Kidney (tissue), 14 donors: Measurements from ENCODE around the gene FAM120B. TPM values are rescaled to one million over a fixed set of nuclear protein-coding genes. Genes with fewer than 3 reads are reported as not detected.
"Not testable (repeated sequence)": the region's sequence is repeated elsewhere in the genome, so short reads cannot be mapped to it uniquely, and the experiment has no call there.

ENCODE experiments used
- DNase-seq, 5 donors: peaks; one replicate each; pipeline ENCODE4 v3.0.0-alpha.2; 2013 to 2020
- FAIRE-seq: peaks from 2 replicates; lab custom pipeline; 2012; peaks lifted over from hg19 to GRCh38; lab: Jason Lieb, UNC
- H3K27ac ChIP-seq, 2 donors: one replicate each; pipeline ENCODE4 v1.7.0; 2013; ENCODE audit warnings: low read depth in 2 of 2, low read length in 2 of 2, inconsistent platforms in 1 of 2
- H3K27me3 ChIP-seq: one replicate; pipeline ENCODE4 v1.7.1; 2013; ENCODE audit warnings: low read length, inconsistent platforms; ENCODE audit not compliant: control insufficient read depth, insufficient read depth
- H3K36me3 ChIP-seq, 3 donors: one replicate each; pipeline versions ENCODE4 v1.7.0 to v1.7.1; 2013; ENCODE audit warnings: low read length in 3 of 3, control low read depth in 1 of 3, inconsistent platforms in 1 of 3; ENCODE audit not compliant: insufficient read depth in 3 of 3, control insufficient read depth in 2 of 3
- H3K4me1 ChIP-seq, 3 donors: one replicate each; pipeline versions ENCODE4 v1.7.0 to v1.7.1; 2013; ENCODE audit warnings: low read length in 3 of 3, inconsistent platforms in 1 of 3, low read depth in 1 of 3; ENCODE audit not compliant: control insufficient read depth in 2 of 3, insufficient read depth in 2 of 3
- H3K4me3 ChIP-seq, 3 donors: one replicate each; pipeline versions ENCODE4 v1.7.0 to v1.8.1; 2013; ENCODE audit warnings: low read length in 3 of 3, control low read depth in 1 of 3, inconsistent platforms in 1 of 3
- H3K9ac ChIP-seq, 3 donors: one replicate each; pipeline versions ENCODE4 v1.7.0 to v1.7.1; 2013; ENCODE audit warnings: low read length in 3 of 3, control low read depth in 1 of 3, inconsistent platforms in 1 of 3
- H3K9me3 ChIP-seq, 3 donors: one replicate each; pipeline versions ENCODE4 v1.7.0 to v1.7.1; 2013; ENCODE audit warnings: low read length in 3 of 3, control low read depth in 1 of 3, inconsistent platforms in 1 of 3; ENCODE audit not compliant: control insufficient read depth in 2 of 3, insufficient read depth in 1 of 3
- CTCF ChIP-seq: IDR thresholded peaks from 3 replicates; pipeline ENCODE4 v1.5.1; 2012; ENCODE audit warnings: mild to moderate bottlenecking, moderate library complexity, borderline replicate concordance; ENCODE audit not compliant: insufficient read depth; ENCODE audit errors: extremely low read depth
- intact Hi-C: fragments of 100-400 bp; cut with DNase I; formaldehyde crosslinking; loops from one replicate; pipeline ENCODE4 v1.11.1; 2022
- polyA plus RNA-seq: library from polyadenylated mRNA; stranded (reverse); fragments of 350-450 nt; fragmentation: Illumina TruSeq; extraction: RNeasy Lipid Tissue Mini Kit (QIAGEN cat#74804); gene quantifications from one replicate; pipeline ENCODE4 v1.2.3, GENCODE V29; 2014; ENCODE audit warnings: low read depth, low replicate concordance; ENCODE audit not compliant: insufficient read depth
- total RNA-seq: library from RNA; stranded (reverse); fragmentation: NEBNext Ultra II Directional; extraction: Animal tissue kit (Norgen Biotek cat#: 25700); gene quantifications from one replicate; pipeline ENCODE4 v1.2.1, GENCODE V29; 2021
- donor health status: control.
- donor health status: control.
- donor health status: control.
- donor health status: control.
- donor health status: control.
- donor health status: DM: yes; HTN: yes; CAD: no.
- donor health status: Normal renal cell carcinoma (clear cell type).

The FAM120B gene
- total and polyA plus RNA-seq, 2 donors from 2014 or later = 16.5 to 34.8 TPM

DNA sequence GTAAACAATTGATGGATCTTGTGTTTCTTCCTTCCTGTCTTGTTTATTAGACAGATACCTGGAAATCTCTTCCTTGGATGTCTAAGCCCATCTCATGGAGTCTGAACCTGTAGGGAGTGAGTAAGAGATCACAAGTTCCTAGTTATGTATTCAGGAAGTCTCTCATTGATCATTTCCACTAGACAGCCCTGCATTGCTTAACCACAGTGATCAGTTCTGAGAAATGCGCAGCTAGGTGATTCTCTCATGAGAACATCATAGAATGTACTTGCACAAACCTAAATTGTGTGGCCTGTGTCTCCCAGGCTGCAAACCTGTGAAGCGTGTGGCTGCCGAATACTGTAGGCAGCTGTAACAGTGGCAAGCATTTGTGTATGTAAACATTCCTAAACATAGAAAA lies 39.1 kb downstream of the FAM120B start:
- peaks cover 1 to 29% (median 19%) of the 10 kb centered on the region in 3 donors for H3K36me3 ChIP-seq
- no peak for FAIRE-seq
- H3K9me3 ChIP-seq = no peaks in the 10 kb centered on the region
- TF ChIP-seq CTCF = no peak
- H3K4me1 ChIP-seq = peaks cover 0 to 4% (median 0%) of the 10 kb centered on the region in 3 donors
- no peaks in the 10 kb centered on the region for H3K27me3 ChIP-seq
- no peak overlapping the region for H3K27ac ChIP-seq
- intact Hi-C loops = no loop called here
- H3K9ac ChIP-seq = no peak overlapping the region
- DNase-seq = no peak
- H3K4me3 ChIP-seq = no peak overlapping the region

GRCh38 chr6:170346649-170347048 lies 40.1 kb downstream of the FAM120B start:
- DNase-seq = no peak
- no peak for TF ChIP-seq CTCF
- no peak for FAIRE-seq
- Histone ChIP-seq H3K9me3 (no peaks in the 10 kb centered on the region), H3K4me3 (no peak overlapping the region), H3K9ac (no peak overlapping the region), H3K4me1 (peaks cover 0 to 4% (median 0%) of the 10 kb centered on the region in 3 donors), H3K36me3 (peaks cover 8 to 32% (median 22%) of the 10 kb centered on the region in 3 donors), H3K27me3 (no peaks in the 10 kb centered on the region), H3K27ac (no peak overlapping the region)
- intact Hi-C loops = no loop called here

DNA sequence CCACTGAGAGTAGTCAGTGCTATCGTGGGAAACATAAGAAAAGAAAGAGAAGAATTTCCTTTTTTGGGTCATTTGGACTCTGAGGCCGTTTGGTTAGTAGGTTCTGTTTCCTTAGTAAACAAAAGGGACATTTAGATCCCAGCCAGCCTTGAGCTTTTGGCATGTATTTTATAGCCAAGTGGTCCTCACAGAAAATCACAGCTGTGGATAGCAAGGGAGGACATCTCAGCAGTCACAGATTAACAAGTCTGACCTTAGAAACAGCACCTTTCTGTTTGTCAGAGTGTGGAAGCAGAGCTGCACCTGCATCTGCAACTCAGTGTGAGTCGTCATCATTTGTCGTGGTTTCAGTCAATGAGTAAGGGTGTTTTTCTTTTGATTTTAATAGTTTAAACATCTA lies 40.5 kb downstream of the FAM120B start:
- peaks cover 8 to 32% (median 22%) of the 10 kb centered on the region in 3 donors for H3K36me3 ChIP-seq
- H3K9me3 ChIP-seq = no peaks in the 10 kb centered on the region
- DNase-seq (peak in 1 of 5 donors; percentile 6), FAIRE-seq (no peak)
- no peaks in the 10 kb centered on the region for H3K27me3 ChIP-seq
- H3K4me3 ChIP-seq = no peak overlapping the region
- intact Hi-C loops = no loop called here
- H3K9ac ChIP-seq = no peak overlapping the region
- no peak for TF ChIP-seq CTCF
- H3K4me1 ChIP-seq = peaks cover 0 to 4% (median 0%) of the 10 kb centered on the region in 3 donors
- H3K27ac ChIP-seq = no peak overlapping the region

DNA sequence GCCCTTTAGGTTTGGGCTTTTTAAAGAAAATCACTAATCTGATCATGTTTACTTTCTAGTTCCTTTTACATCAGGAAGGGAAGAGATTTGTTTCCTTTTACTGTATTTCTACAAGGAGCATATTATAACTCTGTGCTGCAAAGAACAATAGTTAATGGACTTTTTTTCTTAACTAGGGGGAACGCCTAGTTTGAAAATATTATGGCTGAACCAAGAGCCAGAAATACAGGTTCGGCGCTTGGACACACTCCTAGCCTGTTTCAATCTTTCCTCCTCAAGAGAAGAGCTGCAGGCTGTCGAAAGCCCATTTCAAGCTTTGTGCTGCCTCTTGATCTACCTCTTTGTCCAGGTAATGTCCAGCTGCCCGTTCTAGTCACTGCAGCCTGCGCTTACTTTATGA lies 41.4 kb downstream of the FAM120B start:
- Histone ChIP-seq H3K9ac (no peak overlapping the region), H3K36me3 (peaks cover 8 to 32% (median 22%) of the 10 kb centered on the region in 3 donors), H3K4me1 (peaks cover 0 to 4% (median 0%) of the 10 kb centered on the region in 3 donors), H3K9me3 (no peaks in the 10 kb centered on the region), H3K27ac (no peak overlapping the region), H3K27me3 (no peaks in the 10 kb centered on the region), H3K4me3 (no peak overlapping the region)
- FAIRE-seq (no peak), DNase-seq (no peak)
- intact Hi-C loops = no loop called here
- TF ChIP-seq CTCF = no peak

DNA sequence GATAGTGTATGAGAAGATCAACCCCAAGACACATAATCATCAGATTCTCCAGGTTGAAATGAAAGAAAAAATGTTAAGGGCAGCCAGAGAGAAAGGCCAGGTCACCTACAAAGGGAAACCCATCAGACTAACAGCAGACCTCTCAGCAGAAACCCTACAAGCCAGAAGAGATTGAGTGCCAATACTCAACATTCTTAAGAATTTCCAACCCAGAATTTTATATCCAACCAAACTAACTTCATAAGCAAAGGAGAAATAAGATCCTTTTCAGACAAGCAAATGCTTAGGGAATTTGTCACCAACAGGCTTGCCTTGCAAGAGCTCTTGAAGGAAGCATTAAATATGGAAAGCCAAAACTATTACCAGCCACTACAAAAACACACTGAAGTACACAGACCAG lies 44.9 kb downstream of the FAM120B start:
- H3K9me3 ChIP-seq, intact Hi-C loops, FAIRE-seq: not testable (repeated sequence)

More for the DNA sequence above, 44.9 kb downstream of the FAM120B start:
- not testable (repeated sequence) for H3K9ac ChIP-seq, H3K4me1 ChIP-seq, H3K4me3 ChIP-seq, DNase-seq, H3K27me3 ChIP-seq, H3K27ac ChIP-seq
- H3K36me3 ChIP-seq = peaks cover 8 to 20% (median 18%) of the 10 kb centered on the region in 3 donors
